CD4-positive, alpha-beta T cell (primary cell): ENCODE results near the gene NETO2. TPM values are rescaled to one million over a fixed set of nuclear protein-coding genes. Genes with fewer than 3 reads are reported as not detected.

Experiments used
- ATAC-seq: fragments of 200-7000 bp; cut with Tn5 transposase; one replicate; pipeline ENCODE4 v1.10.0; 2022; ENCODE audit warnings: mild to moderate bottlenecking; ENCODE audit not compliant: poor library complexity
- CTCF ChIA-PET: fragments of 350-600 bp; sonication (Branson Sonifier 250); formaldehyde crosslinking; loops from one replicate; lab custom pipeline; 2021; ENCODE audit warnings: antibody characterized with exemption, inconsistent platforms; lab: Charles Lee
- POLR2A ChIA-PET: fragments of 350-600 bp; sonication (Branson Sonifier 250); formaldehyde crosslinking; loops from one replicate; lab custom pipeline; 2021; ENCODE audit warnings: antibody characterized with exemption, inconsistent platforms; lab: Charles Lee
- DNase-seq, 14 experiments: peaks; one replicate each; pipeline ENCODE4 v3.0.0-alpha.2; 2013 to 2020; ENCODE audit warnings: mixed read lengths in 2 of 14
- H3K27ac ChIP-seq, 2 donors: one replicate each; pipeline versions ENCODE4 v1.5.1 to v1.7.0; 2013; ENCODE audit warnings: low read length in 2 of 2, low read depth in 1 of 2, mild to moderate bottlenecking in 1 of 2
- H3K27me3 ChIP-seq, 2 experiments: 1 replicate in 1 of 2; 2 replicates in 1 of 2; pipeline versions ENCODE4 v1.6.1 to v1.7.0; 2013; ENCODE audit warnings: low read length in 2 of 2, control low read depth in 1 of 2, mild to moderate bottlenecking in 1 of 2, moderate library complexity in 1 of 2; ENCODE audit not compliant: insufficient read depth in 2 of 2, control insufficient read depth in 1 of 2
- H3K36me3 ChIP-seq: one replicate; pipeline ENCODE4 v1.6.1; 2013; ENCODE audit warnings: low read length, control low read depth; ENCODE audit not compliant: insufficient read depth
- H3K4me1 ChIP-seq: one replicate; pipeline ENCODE4 v1.6.1; 2013; ENCODE audit warnings: low read length, control low read depth; ENCODE audit not compliant: insufficient read depth
- H3K4me3 ChIP-seq: one replicate; pipeline ENCODE4 v1.5.1; 2013; ENCODE audit warnings: mild to moderate bottlenecking, low read length, moderate library complexity
- H3K9me3 ChIP-seq, 2 experiments: 1 replicate in 1 of 2; 2 replicates in 1 of 2; pipeline versions ENCODE4 v1.6.1 to v1.7.0; 2013; ENCODE audit warnings: low read length in 2 of 2, mild to moderate bottlenecking in 2 of 2, control low read depth in 1 of 2, moderate library complexity in 1 of 2; ENCODE audit not compliant: control insufficient read depth in 1 of 2, insufficient read depth in 1 of 2
- H3K27ac Mint-ChIP-seq: one replicate; pipeline ENCODE4 v1.8.0; 2020; ENCODE audit warnings: mixed read lengths
- H3K27me3 Mint-ChIP-seq: one replicate; pipeline ENCODE4 v1.8.0; 2021; ENCODE audit warnings: mixed read lengths
- H3K36me3 Mint-ChIP-seq: one replicate; pipeline ENCODE4 v1.8.0; 2021; ENCODE audit warnings: low read depth, mixed read lengths
- H3K4me1 Mint-ChIP-seq: one replicate; pipeline ENCODE4 v1.8.0; 2021; ENCODE audit warnings: low read depth, mixed read lengths
- H3K4me3 Mint-ChIP-seq: one replicate; pipeline ENCODE4 v1.8.0; 2020; ENCODE audit warnings: mild to moderate bottlenecking, mixed read lengths
- H3K9me3 Mint-ChIP-seq: one replicate; pipeline ENCODE4 v1.8.0; 2020; ENCODE audit warnings: mixed read lengths
- intact Hi-C, 2 experiments: fragments of 100-400 bp; cut with DNase I in 1 of 2; cut with micrococcal nuclease in 1 of 2; formaldehyde crosslinking; loops; one replicate each; pipeline versions ENCODE4 v1.15.1 to v1.9.0; 2023 to 2025; cut with DNase I, micrococcal nuclease
- total RNA-seq, 174 experiments: library from RNA in 2 of 174; stranded (reverse) in 2 of 174; gene quantifications; one replicate each; pipeline ENCODE4 v1.2.3 and lab custom pipeline; 2021 to 2026
- TF ChIP-seq, protein P1 (sequence below): fragments of 200-600 bp; IDR thresholded peaks from one replicate; pipeline ENCODE4 v1.8.0; 2022; ENCODE audit warnings: antibody characterized with exemption, mild to moderate bottlenecking

The NETO2 gene
- total RNA-seq, 2 experiments from 2014 or later, result 1.8 to 1.9 TPM

DNA sequence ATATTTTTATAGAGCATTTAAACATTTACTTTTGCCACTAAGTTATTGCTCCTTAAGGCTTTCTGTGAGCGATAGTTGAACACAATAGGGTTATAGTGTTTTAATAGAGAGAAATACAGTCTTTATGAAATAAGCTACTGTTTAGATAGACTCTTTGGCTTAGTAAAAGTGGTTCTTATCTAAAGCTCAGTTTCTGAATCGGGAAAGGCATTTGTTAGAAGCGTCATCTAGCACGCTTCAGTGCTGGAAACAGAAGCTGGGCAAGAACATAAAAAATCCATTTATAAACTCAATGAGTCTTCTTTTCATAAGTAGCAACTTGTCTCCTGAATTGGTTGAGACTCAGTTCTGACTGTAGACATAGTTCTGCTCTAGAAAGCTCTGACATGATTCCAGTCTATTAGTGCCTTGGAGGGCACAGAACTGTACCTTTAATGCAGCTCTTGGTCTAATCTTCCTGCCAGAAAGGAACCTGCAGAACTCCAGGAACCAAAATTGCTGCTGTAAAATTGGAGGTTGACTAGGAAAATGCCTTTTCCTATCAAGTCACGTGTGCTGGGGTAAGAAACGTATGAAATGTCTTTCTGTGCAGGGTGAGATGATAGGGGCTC is 114.9 kb downstream of the NETO2 start:
- Mint-ChIP-seq H3K4me3 (no peak overlapping the region), H3K27me3 (no peaks in the 10 kb centered on the region), H3K9me3 (no peaks in the 10 kb centered on the region), H3K36me3 (no peaks in the 10 kb centered on the region), H3K27ac (no peak overlapping the region), H3K4me1 (no peaks in the 10 kb centered on the region)
- TF ChIP-seq, protein P1, sequence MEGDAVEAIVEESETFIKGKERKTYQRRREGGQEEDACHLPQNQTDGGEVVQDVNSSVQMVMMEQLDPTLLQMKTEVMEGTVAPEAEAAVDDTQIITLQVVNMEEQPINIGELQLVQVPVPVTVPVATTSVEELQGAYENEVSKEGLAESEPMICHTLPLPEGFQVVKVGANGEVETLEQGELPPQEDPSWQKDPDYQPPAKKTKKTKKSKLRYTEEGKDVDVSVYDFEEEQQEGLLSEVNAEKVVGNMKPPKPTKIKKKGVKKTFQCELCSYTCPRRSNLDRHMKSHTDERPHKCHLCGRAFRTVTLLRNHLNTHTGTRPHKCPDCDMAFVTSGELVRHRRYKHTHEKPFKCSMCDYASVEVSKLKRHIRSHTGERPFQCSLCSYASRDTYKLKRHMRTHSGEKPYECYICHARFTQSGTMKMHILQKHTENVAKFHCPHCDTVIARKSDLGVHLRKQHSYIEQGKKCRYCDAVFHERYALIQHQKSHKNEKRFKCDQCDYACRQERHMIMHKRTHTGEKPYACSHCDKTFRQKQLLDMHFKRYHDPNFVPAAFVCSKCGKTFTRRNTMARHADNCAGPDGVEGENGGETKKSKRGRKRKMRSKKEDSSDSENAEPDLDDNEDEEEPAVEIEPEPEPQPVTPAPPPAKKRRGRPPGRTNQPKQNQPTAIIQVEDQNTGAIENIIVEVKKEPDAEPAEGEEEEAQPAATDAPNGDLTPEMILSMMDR, result no peak
- ChIA-PET CTCF (interaction anchor here (1.7 kb wide), 1 partner anchor 9 kb away, joined by 4 read pairs; no protein-coding TSS in a partner anchor), POLR2A (no interaction called here)
- Histone ChIP-seq H3K9me3 (no peaks in the 10 kb centered on the region), H3K4me3 (no peak overlapping the region), H3K4me1 (no peaks in the 10 kb centered on the region), H3K36me3 (no peaks in the 10 kb centered on the region), H3K27me3 (no peaks in the 10 kb centered on the region), H3K27ac (no peak overlapping the region)
- intact Hi-C loops, result no loop called here
- no peak for DNase-seq
- ATAC-seq, result no peak

Other genes with a start within 250 kb of the NETO2 start
- gene DNAJA2, start 170.3 kb downstream of the NETO2 start, total RNA-seq, result 10 to 100 TPM; 80.8 to 81.4 TPM